ENCODE data around the gene TAF7L. TPM values are rescaled to one million over a fixed set of nuclear protein-coding genes. Genes with fewer than 3 reads are reported as not detected.
"Not testable (repeated sequence)": the region's sequence is repeated elsewhere in the genome, so short reads cannot be mapped to it uniquely, and the experiment has no call there.

Gene TAF7L, protein sequence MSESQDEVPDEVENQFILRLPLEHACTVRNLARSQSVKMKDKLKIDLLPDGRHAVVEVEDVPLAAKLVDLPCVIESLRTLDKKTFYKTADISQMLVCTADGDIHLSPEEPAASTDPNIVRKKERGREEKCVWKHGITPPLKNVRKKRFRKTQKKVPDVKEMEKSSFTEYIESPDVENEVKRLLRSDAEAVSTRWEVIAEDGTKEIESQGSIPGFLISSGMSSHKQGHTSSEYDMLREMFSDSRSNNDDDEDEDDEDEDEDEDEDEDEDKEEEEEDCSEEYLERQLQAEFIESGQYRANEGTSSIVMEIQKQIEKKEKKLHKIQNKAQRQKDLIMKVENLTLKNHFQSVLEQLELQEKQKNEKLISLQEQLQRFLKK
- 0.41 TPM for total RNA-seq

GRCh38 chrX:101290957-101291603 is at the start of gene TAF7L:
Gene TAF7L, minus strand, starts transcription at chrX:101291334. Its CDS starts 3,791 bp downstream, at chrX:101287543.
- no peak for FAIRE-seq

GRCh38 chrX:101337776-101338271 is 46.7 kb upstream of the TAF7L start:
- DNase-seq (ENCODE audit: low spot score in 2 of 2) (no peak), FAIRE-seq (no peak)

More at GRCh38 chrX:101290957-101291603, at the start of gene TAF7L:
- DNase-seq (ENCODE audit: low spot score in 2 of 2), result peak in 1 of 2 donors; percentile 6

GRCh38 chrX:101334310-101334709 is 43.2 kb upstream of the TAF7L start:
- DNase-seq (ENCODE audit: low spot score in 2 of 2); FAIRE-seq: not testable (repeated sequence)

- FAIRE-seq; DNase-seq (ENCODE audit: low spot score in 2 of 2): not testable (repeated sequence)
Measured at GRCh38 chrX:101326600-101326999, 35.5 kb upstream of the TAF7L start.

GRCh38 chrX:101303790-101304189 is 12.7 kb upstream of the TAF7L start:
- no peak for FAIRE-seq

GRCh38 chrX:101295603-101296002 is 4.5 kb upstream of the TAF7L start:
- not testable (repeated sequence) for DNase-seq (ENCODE audit: low spot score in 2 of 2); FAIRE-seq

More at GRCh38 chrX:101303790-101304189, 12.7 kb upstream of the TAF7L start:
- no peak for DNase-seq (ENCODE audit: low spot score in 2 of 2)

DNA sequence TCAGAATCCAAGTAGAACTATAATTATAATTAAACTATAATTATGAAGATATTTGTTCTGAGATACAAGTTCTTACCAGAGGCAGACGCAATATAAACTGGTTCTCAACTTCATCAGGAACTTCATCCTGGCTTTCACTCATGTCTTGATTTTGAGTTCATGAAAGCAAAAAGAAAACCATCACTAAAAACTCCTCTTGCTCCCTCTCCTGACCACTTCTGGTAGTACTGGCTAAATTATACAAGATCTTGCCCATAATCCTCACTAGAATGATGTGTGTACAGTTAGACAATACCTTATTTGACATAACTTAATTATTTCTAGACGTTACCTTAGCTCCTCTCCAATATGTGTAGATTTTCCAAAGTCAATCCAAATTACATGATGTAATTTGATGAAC is 3.7 kb downstream of the TAF7L start:
- FAIRE-seq (no peak), DNase-seq (ENCODE audit: low spot score in 2 of 2) (peak in 1 of 2 donors; percentile 10)

DNA sequence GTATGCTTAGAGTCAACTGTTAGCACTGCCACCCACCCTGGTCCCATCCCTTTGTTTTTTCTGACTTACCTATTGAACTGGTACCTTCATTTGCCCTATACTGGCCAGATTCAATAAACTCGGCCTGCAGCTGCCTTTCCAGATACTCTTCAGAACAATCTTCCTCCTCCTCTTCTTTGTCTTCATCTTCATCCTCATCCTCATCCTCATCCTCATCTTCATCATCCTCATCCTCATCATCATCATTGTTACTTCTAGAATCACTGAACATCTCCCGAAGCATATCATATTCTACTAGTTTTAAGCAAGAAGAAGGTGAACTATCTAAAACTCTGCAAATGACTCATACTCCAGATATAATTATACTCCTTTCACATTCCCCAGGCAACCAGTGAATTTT is 14.9 kb downstream of the TAF7L start:
- DNase-seq (ENCODE audit: low spot score in 2 of 2) (no peak), FAIRE-seq (no peak)

GRCh38 chrX:101274198-101274597 is 16.9 kb downstream of the TAF7L start:
- FAIRE-seq (no peak), DNase-seq (ENCODE audit: low spot score in 2 of 2) (no peak)

DNA sequence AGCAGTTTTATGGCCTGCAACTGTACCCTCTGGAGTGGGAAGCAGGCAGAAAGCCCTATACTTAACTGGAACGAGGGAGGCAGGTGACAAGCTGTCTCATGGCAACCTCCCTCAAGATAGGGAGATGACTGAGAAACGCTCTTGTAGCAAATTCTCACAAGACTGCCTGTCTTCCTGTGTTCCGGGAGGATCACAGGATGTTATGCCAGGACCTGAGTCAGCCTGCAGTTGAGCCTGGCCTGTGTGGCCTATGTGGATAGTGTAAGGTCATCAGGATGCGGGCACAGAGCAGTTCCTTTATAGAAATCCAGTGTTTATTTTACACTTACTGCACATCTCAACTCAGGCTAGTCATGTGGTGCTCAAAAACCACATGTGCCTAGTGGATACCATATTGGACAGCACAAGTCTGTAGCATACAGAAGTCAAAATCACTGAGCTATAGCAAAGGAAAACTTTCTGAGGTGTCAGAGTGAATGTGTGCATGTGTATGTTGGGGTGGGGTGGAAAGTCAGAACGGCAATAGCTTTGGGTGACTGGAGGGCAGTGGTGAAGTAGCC is 25.2 kb downstream of the TAF7L start:
- no peak for FAIRE-seq
- DNase-seq (ENCODE audit: low spot score in 2 of 2), result no peak

DNA sequence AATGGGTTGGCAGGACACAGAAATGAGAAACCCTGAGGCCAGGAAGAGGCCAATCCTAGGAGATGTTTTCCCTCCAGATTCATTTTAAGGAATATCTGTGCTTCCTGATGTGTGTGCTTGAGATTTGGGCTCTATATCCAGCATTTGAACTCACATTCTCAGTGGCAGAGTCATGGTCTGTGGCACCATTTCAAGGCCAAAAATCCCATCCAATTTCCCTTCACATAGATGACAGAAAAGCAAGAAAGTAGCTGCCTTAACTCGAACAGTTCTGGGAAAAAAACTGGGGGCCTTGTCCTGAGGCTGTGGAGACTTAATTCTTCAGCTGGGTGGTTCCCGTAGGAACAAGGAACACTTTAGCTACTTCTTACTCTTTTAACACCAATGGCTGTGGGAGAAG is 27.4 kb downstream of the TAF7L start:
- DNase-seq (ENCODE audit: low spot score in 2 of 2), result no peak
- no peak for FAIRE-seq

GRCh38 chrX:101262590-101262989 is 28.5 kb downstream of the TAF7L start:
- no peak for FAIRE-seq
- no peak for DNase-seq (ENCODE audit: low spot score in 2 of 2)

DNA sequence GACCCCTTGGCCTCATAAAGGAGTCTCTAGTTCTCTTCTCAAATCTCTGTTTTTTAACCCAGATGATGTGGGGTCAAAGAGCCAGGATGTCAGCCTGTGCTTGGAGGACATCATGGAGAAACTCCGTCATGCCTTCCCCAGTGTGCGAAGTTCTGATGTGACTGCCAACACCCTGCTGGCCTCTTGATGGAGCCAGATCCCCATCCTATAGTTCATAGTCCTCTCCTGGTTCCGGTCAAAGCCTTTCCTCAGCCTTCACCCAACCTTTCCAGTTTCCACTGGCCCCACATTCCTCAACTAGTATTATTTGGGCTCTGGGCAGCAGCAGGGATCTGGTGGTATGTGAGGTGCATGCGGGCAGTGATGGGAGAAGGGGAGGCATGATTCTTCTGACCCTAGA is 30.7 kb downstream of the TAF7L start:
- no peak for DNase-seq (ENCODE audit: low spot score in 2 of 2)
- FAIRE-seq, result no peak

DNA sequence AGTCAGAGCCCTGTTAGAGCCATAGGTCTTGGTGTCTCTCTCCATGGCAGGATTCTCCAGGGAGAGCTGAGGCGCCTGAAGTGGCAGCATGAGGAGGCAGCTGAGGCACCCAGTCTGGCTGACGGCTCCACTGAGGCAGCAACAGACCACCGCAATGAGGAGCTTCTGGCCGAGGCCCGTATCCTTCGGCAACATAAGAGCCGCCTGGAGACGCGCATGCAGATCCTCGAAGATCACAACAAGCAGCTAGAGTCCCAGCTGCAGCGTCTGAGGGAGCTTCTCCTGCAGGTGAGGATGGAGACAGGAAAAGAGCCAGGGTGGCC is 32.9 kb downstream of the TAF7L start:
- no peak for DNase-seq (ENCODE audit: low spot score in 2 of 2)
- FAIRE-seq, result no peak

GRCh38 chrX:101257448-101258258 is 33.5 kb downstream of the TAF7L start:
- DNase-seq (ENCODE audit: low spot score in 2 of 2) (no peak), FAIRE-seq (no peak)

DNA sequence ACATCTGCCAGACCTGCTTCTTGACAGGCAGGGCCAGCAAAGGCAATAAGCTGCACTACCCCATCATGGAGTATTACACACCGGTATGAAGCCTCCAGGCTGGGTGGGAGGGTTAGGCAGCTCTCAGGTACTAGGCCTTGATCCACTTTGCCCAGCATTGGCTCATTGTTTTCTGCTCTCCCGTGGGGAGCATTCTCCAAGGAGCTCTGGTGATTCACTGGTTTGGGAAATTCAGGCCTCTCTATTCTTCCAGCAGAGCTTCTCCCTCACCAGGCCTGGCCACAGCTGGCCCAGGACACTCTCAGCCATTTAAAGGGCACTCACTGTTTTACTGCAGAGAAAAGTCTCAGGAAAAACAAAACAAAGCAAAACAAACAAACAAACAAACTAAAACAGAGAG is 38.5 kb downstream of the TAF7L start:
- FAIRE-seq, result no peak
- no peak for DNase-seq (ENCODE audit: low spot score in 2 of 2)

- no peak for FAIRE-seq
Measured at GRCh38 chrX:101241531-101241930, 49.6 kb downstream of the TAF7L start.

DNA sequence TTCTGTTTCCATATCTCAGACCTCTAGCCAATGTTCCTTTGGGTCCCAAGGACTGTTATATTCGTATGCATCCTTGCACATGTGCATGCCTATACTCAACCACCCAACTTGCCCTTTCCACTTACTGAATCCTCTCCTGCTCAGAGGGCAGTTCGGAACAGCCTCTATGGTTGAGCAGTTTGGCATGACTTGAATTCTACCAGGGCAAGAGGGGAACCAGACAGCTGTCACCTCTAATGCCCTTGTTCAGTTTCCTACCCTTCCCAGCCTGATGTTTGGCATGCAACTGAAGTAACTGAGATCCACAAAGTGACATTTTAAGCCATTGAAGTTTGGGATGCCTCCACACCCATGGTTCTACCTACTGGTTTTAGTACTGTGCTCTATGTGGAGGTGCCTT is 54.1 kb downstream of the TAF7L start:
- no peak for DNase-seq (ENCODE audit: low spot score in 2 of 2)
- no peak for FAIRE-seq

More at GRCh38 chrX:101241531-101241930, 49.6 kb downstream of the TAF7L start:
- DNase-seq (ENCODE audit: low spot score in 2 of 2), result no peak

DNA sequence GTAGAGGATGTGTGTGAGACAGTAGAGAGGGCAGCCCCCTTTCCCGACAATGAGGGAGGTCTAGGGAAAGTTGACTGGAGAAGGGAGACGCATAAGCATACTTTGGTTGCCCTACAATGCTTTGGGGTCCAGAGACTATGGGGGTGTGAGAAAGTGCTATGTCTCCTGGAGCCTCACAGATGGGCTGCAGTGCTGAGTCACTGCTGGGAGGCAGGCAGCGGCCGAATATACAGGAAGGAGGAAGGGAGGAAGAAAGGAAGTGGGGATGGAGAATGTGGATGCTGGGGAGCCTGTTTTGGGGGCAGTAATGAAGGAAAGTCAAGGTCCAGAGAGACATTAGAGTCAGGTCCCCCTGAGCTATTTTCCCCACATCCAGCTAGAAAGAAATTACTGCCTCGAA is 58.8 kb downstream of the TAF7L start:
- DNase-seq (ENCODE audit: low spot score in 2 of 2), result no peak
- FAIRE-seq, result no peak

GRCh38 chrX:101231080-101231479 is 60.1 kb downstream of the TAF7L start:
- FAIRE-seq, result no peak
- DNase-seq (ENCODE audit: low spot score in 2 of 2), result no peak

- DNase-seq (ENCODE audit: low spot score in 2 of 2) (no peak), FAIRE-seq (no peak)
Measured at GRCh38 chrX:101230636-101231035, 60.5 kb downstream of the TAF7L start.
